Right hindlimb (tissue), 1 donor: ENCODE measurements around the gene C2CD3.

Experiments used
- DNase-seq: peaks from one replicate; pipeline ENCODE4 v3.0.0-alpha.2; 2018

Gene C2CD3

GRCh38 chr11:73974604-73975478, 196.0 kb downstream of the C2CD3 start:
- no peak for DNase-seq

GRCh38 chr11:73972620-73973449, 198.0 kb downstream of the C2CD3 start:
- no peak for DNase-seq

GRCh38 chr11:73972187-73972586, 198.6 kb downstream of the C2CD3 start:
- no peak for DNase-seq

GRCh38 chr11:73971175-73971719, 199.6 kb downstream of the C2CD3 start:
- DNase-seq = no peak

GRCh38 chr11:73969991-73970800, 200.6 kb downstream of the C2CD3 start:
- DNase-seq = no peak

- DNase-seq = no peak
These were observed 201.7 kb downstream of the C2CD3 start for GRCh38 chr11:73969091-73969490.

GRCh38 chr11:73968356-73968966, 202.3 kb downstream of the C2CD3 start:
- DNase-seq = no peak

GRCh38 chr11:73965764-73966121, 205.1 kb downstream of the C2CD3 start:
- DNase-seq = no peak

GRCh38 chr11:73965076-73965763, 205.6 kb downstream of the C2CD3 start:
- no peak for DNase-seq

GRCh38 chr11:73963861-73964260, 206.9 kb downstream of the C2CD3 start:
- no peak for DNase-seq
